Spinal cord (tissue), 10 donors: ENCODE measurements around the gene SMARCA5. TPM values are rescaled to one million over a fixed set of nuclear protein-coding genes. Genes with fewer than 3 reads are reported as not detected.

Experiments
- DNase-seq, 6 donors: peaks; one replicate each; pipeline versions ENCODE4 v3.0.0 to v3.0.0-alpha.2; 2013 to 2015; ENCODE audit warnings: low spot score in 6 of 6, low read depth in 4 of 6
- H3K27ac ChIP-seq: one replicate; pipeline ENCODE4 v1.5.1; 2013; ENCODE audit warnings: low read depth, low read length, control low read depth
- H3K27me3 ChIP-seq: one replicate; pipeline ENCODE4 v1.6.1; 2013; ENCODE audit warnings: low read length; ENCODE audit not compliant: control insufficient read depth, insufficient read depth
- H3K36me3 ChIP-seq: one replicate; pipeline ENCODE4 v1.6.1; 2013; ENCODE audit warnings: low read length; ENCODE audit not compliant: control insufficient read depth, insufficient read depth
- H3K4me1 ChIP-seq: one replicate; pipeline ENCODE4 v1.6.1; 2013; ENCODE audit warnings: low read length; ENCODE audit not compliant: control insufficient read depth, insufficient read depth
- H3K4me3 ChIP-seq: one replicate; pipeline ENCODE4 v1.5.1; 2013; ENCODE audit warnings: low read depth, low read length, control low read depth
- H3K9me3 ChIP-seq: one replicate; pipeline ENCODE4 v1.6.1; 2013; ENCODE audit warnings: low read length; ENCODE audit not compliant: control insufficient read depth, insufficient read depth
- WGBS: methylation state at CpG from one replicate; pipeline ENCODE4 v1.1.5; 2013; ENCODE audit warnings: missing lambda C conversion rate; ENCODE audit not compliant: insufficient coverage; 5-methylcytosine and 5-hydroxymethylcytosine counted together
- long read RNA-seq, 4 donors: transcript quantifications; one replicate each; lab custom pipeline, GENCODE V29; 2026
- polyA plus RNA-seq, 2 donors: library from polyadenylated mRNA; unstranded; fragments of 120-200 nt; gene quantifications; one replicate each; pipeline ENCODE4 v1.2.1, GENCODE V29; 2013; ENCODE audit not compliant: insufficient read length in 2 of 2
- total RNA-seq, 2 donors: library from RNA; depleted of rRNA in 1 of 2; stranded (reverse); fragments of 120-200 nt in 1 of 2; fragments of >200 nt in 1 of 2; gene quantifications; one replicate each; pipeline versions ENCODE4 v1.2.3 to v1.2.4, GENCODE V29; 2013 to 2014
- donor health status: healthy.

Gene SMARCA5
- total RNA-seq: 10 to 100 TPM; 52.2 to 86.4 TPM
- polyA plus RNA-seq: 100 to 1,000 TPM in 1 of 2 donors, 10 to 100 TPM in 1; 76.1 to 106 TPM
- long read RNA-seq, donor 1, full-length matches to known transcripts: 10 of 19 reads
- long read RNA-seq, donor 1, partial matches to known transcripts: 9 of 19 reads
- long read RNA-seq, donor 1, other reads (novel, unspliced or antisense): 0 of 19 reads
- long read RNA-seq, donor 2, full-length matches to known transcripts: 3 of 3 reads
- long read RNA-seq, donor 2, partial matches to known transcripts: 0 of 3 reads
- long read RNA-seq, donor 2, other reads (novel, unspliced or antisense): 0 of 3 reads
- long read RNA-seq, donor 3, partial matches to known transcripts: 6 of 6 reads
- long read RNA-seq, donor 3, other reads (novel, unspliced or antisense): 0 of 6 reads
- long read RNA-seq, donor 4, full-length matches to known transcripts: 11 of 103 reads
- long read RNA-seq, donor 4, partial matches to known transcripts: 92 of 103 reads
- long read RNA-seq, donor 4, other reads (novel, unspliced or antisense): 0 of 103 reads

GRCh38 chr4:143513314-143514168 is at the start of gene SMARCA5:
SMARCA5 (plus strand) TSS chr4:143513702; CDS start chr4:143513925, 223 bp downstream.
- H3K27ac ChIP-seq: peak within 1 kb of the TSS; percentile 99
- no peaks in the 10 kb centered on the region for H3K9me3 ChIP-seq
- peaks cover 4% of the 10 kb centered on the region for H3K4me1 ChIP-seq
- DNase-seq: peak; percentile 92 to 99 (median 94)
- no peaks in the 10 kb centered on the region for H3K27me3 ChIP-seq
- H3K4me3 ChIP-seq: peak within 1 kb of the TSS; percentile 98
- H3K36me3 ChIP-seq: no peaks in the 10 kb centered on the region
- WGBS: under 1% methylated on average over 79 of the region's 86 CpGs

DNA sequence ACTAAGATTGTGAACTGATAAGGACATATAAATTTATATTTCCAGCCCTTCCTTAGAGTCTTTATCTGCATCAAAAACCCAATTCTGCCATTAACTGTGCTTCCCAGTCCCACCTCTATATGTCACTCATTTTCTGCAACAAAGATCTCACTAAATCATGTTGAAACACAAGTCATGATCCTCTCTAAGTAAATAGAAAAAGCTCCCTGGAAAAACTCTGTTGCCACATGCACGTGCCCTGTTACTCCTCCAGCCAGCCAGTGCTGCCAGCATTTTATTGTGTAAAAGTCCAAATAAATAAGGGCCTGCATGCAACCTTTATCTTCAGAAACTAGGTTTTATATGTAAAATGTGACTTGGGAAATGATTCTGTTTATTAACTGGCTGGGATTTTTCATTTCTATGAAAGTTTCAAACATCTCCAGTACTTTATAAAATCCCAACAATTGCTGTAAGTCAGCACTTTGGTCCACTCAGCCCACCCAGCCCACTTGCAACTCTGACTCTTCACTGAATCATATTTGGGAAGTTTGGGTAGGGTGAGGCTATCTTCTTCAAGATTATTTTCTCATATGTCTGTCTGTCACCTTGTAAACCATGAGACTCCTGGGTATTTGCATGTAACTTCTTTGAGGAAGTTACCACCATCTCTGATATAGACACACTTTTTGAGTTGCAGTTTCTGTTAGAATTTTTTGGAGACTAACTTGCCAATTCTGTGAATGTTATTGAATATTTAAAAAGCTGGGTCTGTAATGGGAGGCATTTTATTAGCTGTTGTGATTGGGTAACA is 40.0 kb upstream of the SMARCA5 start:
- no peak overlapping the region for H3K4me3 ChIP-seq
- peaks cover 2% of the 10 kb centered on the region for H3K36me3 ChIP-seq
- H3K27ac ChIP-seq: no peak overlapping the region
- no CpG with 5 or more reads among the region's 1 CpG for WGBS
- H3K4me1 ChIP-seq: no peaks in the 10 kb centered on the region
- H3K9me3 ChIP-seq: no peaks in the 10 kb centered on the region
- DNase-seq: no peak
- no peaks in the 10 kb centered on the region for H3K27me3 ChIP-seq

- no peaks in the 10 kb centered on the region for H3K9me3 ChIP-seq
- WGBS: 100% methylated on average over 1 of the region's 2 CpGs
- no peaks in the 10 kb centered on the region for H3K27me3 ChIP-seq
- H3K27ac ChIP-seq: no peak overlapping the region
- no peak for DNase-seq
- H3K4me3 ChIP-seq: no peak overlapping the region
- H3K4me1 ChIP-seq: no peaks in the 10 kb centered on the region
- no peaks in the 10 kb centered on the region for H3K36me3 ChIP-seq
Observed at GRCh38 chr4:143477487-143477886, 36.0 kb upstream of the SMARCA5 start.

GRCh38 chr4:143481361-143481760 is 32.1 kb upstream of the SMARCA5 start:
- no peak overlapping the region for H3K27ac ChIP-seq
- H3K4me3 ChIP-seq: no peak overlapping the region
- no peaks in the 10 kb centered on the region for H3K4me1 ChIP-seq
- WGBS: 71% methylated on average over 2 of the region's 3 CpGs
- no peaks in the 10 kb centered on the region for H3K9me3 ChIP-seq
- DNase-seq: no peak
- H3K36me3 ChIP-seq: no peaks in the 10 kb centered on the region
- H3K27me3 ChIP-seq: no peaks in the 10 kb centered on the region

DNA sequence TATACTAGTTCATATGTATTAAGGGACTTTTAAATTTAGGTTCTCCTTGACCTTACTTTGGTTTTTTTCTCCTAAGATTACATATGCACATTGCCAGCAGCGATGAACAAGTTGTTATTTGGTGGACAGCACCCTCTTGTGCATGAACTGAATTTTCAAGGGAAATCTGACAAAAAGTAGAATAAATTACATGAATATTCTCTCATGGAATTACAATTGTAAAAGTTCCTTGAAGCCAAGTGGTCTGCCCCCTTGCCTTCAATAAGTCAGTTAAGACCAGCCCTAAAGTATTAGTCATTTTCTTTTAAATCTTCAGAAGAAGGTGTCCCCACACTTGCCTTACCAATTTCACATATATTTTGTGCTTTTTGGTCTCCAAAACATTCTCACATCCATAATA is 30.7 kb upstream of the SMARCA5 start:
- H3K4me3 ChIP-seq: no peak overlapping the region
- no CpG with 5 or more reads among the region's 1 CpG for WGBS
- peak; percentile 19 to 82 (median 29) for DNase-seq
- no peaks in the 10 kb centered on the region for H3K4me1 ChIP-seq
- H3K27me3 ChIP-seq: no peaks in the 10 kb centered on the region
- H3K27ac ChIP-seq: no peak overlapping the region
- no peaks in the 10 kb centered on the region for H3K9me3 ChIP-seq
- no peaks in the 10 kb centered on the region for H3K36me3 ChIP-seq

GRCh38 chr4:143486314-143486713 is 27.2 kb upstream of the SMARCA5 start:
- WGBS: no CpG with 5 or more reads among the region's 1 CpG
- H3K27ac ChIP-seq: no peak overlapping the region

GRCh38 chr4:143488687-143489086 is 24.8 kb upstream of the SMARCA5 start:
- Histone ChIP-seq H3K4me1 (no peaks in the 10 kb centered on the region), H3K27ac (no peak overlapping the region), H3K27me3 (no peaks in the 10 kb centered on the region), H3K9me3 (no peaks in the 10 kb centered on the region), H3K4me3 (no peak overlapping the region), H3K36me3 (no peaks in the 10 kb centered on the region)
- DNase-seq: no peak
- 88% methylated on average over 3 of the region's 3 CpGs for WGBS

More at GRCh38 chr4:143486314-143486713, 27.2 kb upstream of the SMARCA5 start:
- no peaks in the 10 kb centered on the region for H3K4me1 ChIP-seq
- no peaks in the 10 kb centered on the region for H3K36me3 ChIP-seq
- no peak for DNase-seq
- H3K9me3 ChIP-seq: no peaks in the 10 kb centered on the region
- H3K27me3 ChIP-seq: no peaks in the 10 kb centered on the region
- H3K4me3 ChIP-seq: no peak overlapping the region

DNA sequence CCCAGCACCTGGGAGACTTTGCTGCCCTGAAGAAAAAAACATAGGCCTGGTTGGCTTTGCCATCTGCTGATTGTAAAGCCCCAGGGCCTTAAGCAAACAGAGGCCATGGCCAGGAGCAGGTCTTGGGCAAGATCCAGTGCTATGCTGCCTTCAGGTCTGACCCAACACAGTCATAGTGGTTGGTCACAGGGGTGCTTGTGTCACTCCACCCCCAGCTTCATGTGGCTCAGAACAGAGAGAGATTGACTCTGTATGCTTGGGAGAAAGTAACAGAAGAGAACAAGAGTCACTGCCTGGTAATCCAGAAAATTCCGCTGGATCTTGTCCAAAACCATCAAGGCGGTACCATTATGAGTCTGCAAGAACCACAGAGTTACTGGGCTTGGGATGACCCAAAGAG is 24.4 kb upstream of the SMARCA5 start:
- WGBS: 97% methylated on average over 2 of the region's 2 CpGs
- Histone ChIP-seq H3K36me3 (no peaks in the 10 kb centered on the region), H3K9me3 (no peaks in the 10 kb centered on the region), H3K27ac (no peak overlapping the region), H3K4me3 (no peak overlapping the region), H3K27me3 (no peaks in the 10 kb centered on the region), H3K4me1 (no peaks in the 10 kb centered on the region)
- DNase-seq: no peak

- no peaks in the 10 kb centered on the region for H3K27me3 ChIP-seq
- no CpG with 5 or more reads among the region's 8 CpGs for WGBS
- H3K4me1 ChIP-seq: no peaks in the 10 kb centered on the region
- H3K27ac ChIP-seq: no peak overlapping the region
- no peak overlapping the region for H3K4me3 ChIP-seq
- DNase-seq: no peak
- H3K36me3 ChIP-seq: no peaks in the 10 kb centered on the region
- no peaks in the 10 kb centered on the region for H3K9me3 ChIP-seq
Observed at GRCh38 chr4:143498021-143498420, 15.5 kb upstream of the SMARCA5 start.
